K562 (cell line): ENCODE results near the gene CNIH3. TPM values are rescaled to one million over a fixed set of nuclear protein-coding genes. Genes with fewer than 3 reads are reported as not detected.
"Not testable (repeated sequence)": the region's sequence is repeated elsewhere in the genome, so short reads cannot be mapped to it uniquely, and the experiment has no call there.

Source experiments
- ATAC-seq: fragments of 200-7000 bp; cut with Tn5 transposase; 3 replicates; pipeline ENCODE4 v1.9.1; 2020; ENCODE audit warnings: moderate library complexity
- BruUV-seq: library from RNA; stranded (reverse); fragments of 400-500 nt; replicated peaks from 2 replicates; lab custom pipeline; 2021; lab: Mats Ljungman, UMichigan
- CTCF ChIA-PET: fragments of 300-600 bp; formaldehyde crosslinking; extraction: SDS; loops from one replicate; lab custom pipeline; 2021; ENCODE audit warnings: low intra/inter-chr PET ratio; lab: Yijun Ruan, JAX
- POLR2A ChIA-PET: fragments of 300-600, 350-650 bp; sonication (Branson Sonifier 250); formaldehyde crosslinking; extraction: SDS; loops from one replicate; lab custom pipeline; 2021; ENCODE audit warnings: antibody characterized with exemption, inconsistent platforms; lab: Yijun Ruan, JAX
- DNase-seq, 4 experiments: peaks; one replicate each; pipeline versions ENCODE4 v3.0.0 to v3.0.0-alpha.2; 2011 to 2018; ENCODE audit warnings: low spot score in 3 of 4, mixed read lengths in 3 of 4; ENCODE audit errors: extremely low read depth in 1 of 4
- FAIRE-seq: peaks from 2 replicates; lab custom pipeline; 2011; peaks lifted over from hg19 to GRCh38; lab: Jason Lieb, UNC
- H2AFZ ChIP-seq: 2 replicates; pipeline ENCODE4 v1.6.0; 2011; ENCODE audit warnings: low read depth, low read length, control low read depth, inconsistent platforms
- H3K27ac ChIP-seq: fragments of 200-600 bp; 3 replicates; pipeline ENCODE4 v1.8.0; 2011; ENCODE audit warnings: low read depth, mild to moderate bottlenecking, control low read depth, inconsistent platforms, low read length, moderate library complexity, mixed read lengths; ENCODE audit errors: extremely low read depth
- H3K27me3 ChIP-seq, 2 experiments: fragments of 300-600 bp in 1 of 2; 2 replicates in 1 of 2; 3 replicates in 1 of 2; pipeline versions ENCODE4 v1.6.0 to v1.8.0; 2011; ENCODE audit warnings: inconsistent platforms in 2 of 2, low read length in 2 of 2, mild to moderate bottlenecking in 1 of 2, mixed read lengths in 1 of 2, moderate library complexity in 1 of 2; ENCODE audit not compliant: control insufficient read depth in 2 of 2, insufficient read depth in 2 of 2
- H3K36me3 ChIP-seq: fragments of 300-600 bp; 3 replicates; pipeline ENCODE4 v1.8.0; 2011; ENCODE audit warnings: mild to moderate bottlenecking, low read length, inconsistent platforms; ENCODE audit not compliant: control insufficient read depth, insufficient read depth
- H3K4me1 ChIP-seq, 2 experiments: fragments of 200-600 bp in 1 of 2; replicated peaks in 1 of 2; 2 replicates in 1 of 2; 3 replicates in 1 of 2; pipeline versions ENCODE4 v1.5.1 to v1.8.0; 2011; ENCODE audit warnings: inconsistent platforms in 2 of 2, low read length in 2 of 2, mild to moderate bottlenecking in 1 of 2, mixed read lengths in 1 of 2, moderate library complexity in 1 of 2; ENCODE audit not compliant: control insufficient read depth in 2 of 2, insufficient read depth in 2 of 2
- H3K4me2 ChIP-seq: 2 replicates; pipeline ENCODE4 v1.6.1; 2011; ENCODE audit warnings: low read length, control low read depth, inconsistent platforms, mixed read lengths; ENCODE audit not compliant: insufficient read depth
- H3K4me3 ChIP-seq: fragments of 200-600 bp; sonication (generic), shearing (Covaris generic); 2 replicates; pipeline ENCODE4 v1.5.1; 2016; ENCODE audit warnings: control low read depth, inconsistent platforms
- H3K79me2 ChIP-seq: fragments of 200-600 bp; 3 replicates; pipeline ENCODE4 v1.8.0; 2011; ENCODE audit warnings: low read length, inconsistent platforms; ENCODE audit not compliant: control insufficient read depth, insufficient read depth
- H3K9ac ChIP-seq, 2 experiments: 2 replicates each; pipeline versions ENCODE4 v1.6.0 to v1.6.1; 2011; ENCODE audit warnings: low read depth in 2 of 2, low read length in 2 of 2, control low read depth in 1 of 2, inconsistent platforms in 1 of 2, mild to moderate bottlenecking in 1 of 2, mixed read lengths in 1 of 2; ENCODE audit not compliant: insufficient read depth in 1 of 2
- H3K9me1 ChIP-seq: one replicate; pipeline ENCODE4 v1.6.0; 2011; ENCODE audit warnings: inconsistent platforms, mild to moderate bottlenecking, low read length, moderate library complexity; ENCODE audit not compliant: control insufficient read depth, insufficient read depth
- H3K9me3 ChIP-seq: replicated peaks from 2 replicates; pipeline ENCODE4 v1.5.1; 2011; ENCODE audit warnings: low read depth, low read length, inconsistent platforms; ENCODE audit not compliant: control insufficient read depth, insufficient read depth
- H4K20me1 ChIP-seq: replicated peaks from 2 replicates; pipeline ENCODE4 v1.6.1; 2011; ENCODE audit warnings: low read length, inconsistent platforms, mixed read lengths; ENCODE audit not compliant: control insufficient read depth, insufficient read depth
- STAG1 ChIP-seq: sonication (generic); formaldehyde crosslinking; IDR thresholded peaks from 2 replicates; pipeline ENCODE4 v1.5.0; 2020; ENCODE audit warnings: missing genetic modification reagents, borderline replicate concordance
- ZNF24 ChIP-seq: fragments of 450-650 bp; IDR thresholded peaks from 2 replicates; pipeline ENCODE4 v1.6.1; 2016
- WGBS: fragments of 100-300 bp; shearing (Covaris generic); methylation state at CpG from one replicate; pipeline ENCODE4 v1.1.6; 2016; ENCODE audit warnings: low coverage, mixed read lengths; ENCODE audit not compliant: insufficient coverage; ENCODE audit errors: missing lambda C conversion rate; 5-methylcytosine and 5-hydroxymethylcytosine counted together
- in situ Hi-C: fragments of 300-500 bp; cut with MboI; formaldehyde crosslinking; loops from 4 replicates; pipeline ENCODE4 v1.15.0; 2018; ENCODE audit warnings: inconsistent platforms, mixed read lengths
- intact Hi-C: fragments of 100-400 bp; cut with micrococcal nuclease; formaldehyde crosslinking; loops from 2 replicates; pipeline ENCODE4 v1.14.2; 2022
- polyA plus RNA-seq, 8 experiments: library from polyadenylated mRNA; depleted of rRNA in 4 of 8; stranded (reverse) in 5 of 8; unstranded in 3 of 8; fragments of >200 nt; fragmentation: Nextera tagmentation in 2 of 8; fragmentation: Illumina TruSeq in 1 of 8; extraction: Ambion mirVana in 2 of 8; extraction: Trizol in 1 of 8; gene quantifications; 2 replicates each; pipeline versions ENCODE4 v1.2.1 to v1.2.3, GENCODE V29; 2011 to 2014; ENCODE audit warnings: inconsistent platforms in 1 of 8, missing spikeins in 1 of 8
- total RNA-seq, 7 experiments: library from RNA; depleted of rRNA in 6 of 7; stranded (reverse); fragments of >200 nt in 6 of 7; fragmentation: Illumina TruSeq in 2 of 7; extraction: Trizol in 2 of 7; gene quantifications; 2 replicates each; pipeline versions ENCODE4 v1.2.1 to v1.2.3, GENCODE V29; 2011 to 2021; ENCODE audit warnings: low replicate concordance in 1 of 7
- TF ChIP-seq, protein P1 (sequence below): fragments of 250-450 bp; sonication (Bioruptor Pico); IDR thresholded peaks from 2 replicates; pipeline ENCODE4 v1.5.1; 2021; ENCODE audit warnings: mild to moderate bottlenecking

Gene CNIH3
- total and polyA plus RNA-seq, 9 of the 15 experiments (the other 6 are each of a cell fraction or from before 2014, with no cell fraction given) = 0.14 to 1.8 (median 0.79) TPM

DNA sequence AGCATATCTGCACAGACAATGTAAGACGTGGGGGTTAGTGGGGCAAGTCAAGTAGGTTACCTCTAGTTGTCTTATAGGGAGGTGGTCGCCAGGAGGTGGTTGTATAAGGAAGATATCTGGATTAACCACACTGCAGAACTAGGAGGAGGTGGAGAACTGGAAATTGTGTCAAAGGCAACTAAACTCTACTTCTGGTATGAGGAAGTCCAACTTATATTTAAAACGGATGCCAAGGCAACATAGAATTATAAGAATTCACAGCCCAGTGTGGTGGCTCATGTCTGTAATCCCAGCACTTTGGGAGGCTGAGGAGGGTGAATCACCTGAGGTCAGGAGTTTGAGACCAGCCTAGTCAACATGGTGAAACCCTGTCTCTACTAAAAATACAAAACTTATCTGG lies 44.1 kb upstream of the CNIH3 start:
- H3K4me2 ChIP-seq, intact Hi-C loops, H3K9me1 ChIP-seq, CTCF ChIA-PET, H3K4me1 ChIP-seq, H3K27ac ChIP-seq, H4K20me1 ChIP-seq, in situ Hi-C loops, DNase-seq, H2AFZ ChIP-seq, H3K4me3 ChIP-seq, BruUV-seq, ATAC-seq, H3K79me2 ChIP-seq, H3K9ac ChIP-seq, FAIRE-seq, H3K36me3 ChIP-seq, POLR2A ChIA-PET, H3K9me3 ChIP-seq: not testable (repeated sequence)
- WGBS = 4% methylated on average over 3 of the region's 3 CpGs
- peaks cover 6 to 18% of the 10 kb centered on the region in 2 experiments; a peak in 3 of 5 replicates for H3K27me3 ChIP-seq

DNA sequence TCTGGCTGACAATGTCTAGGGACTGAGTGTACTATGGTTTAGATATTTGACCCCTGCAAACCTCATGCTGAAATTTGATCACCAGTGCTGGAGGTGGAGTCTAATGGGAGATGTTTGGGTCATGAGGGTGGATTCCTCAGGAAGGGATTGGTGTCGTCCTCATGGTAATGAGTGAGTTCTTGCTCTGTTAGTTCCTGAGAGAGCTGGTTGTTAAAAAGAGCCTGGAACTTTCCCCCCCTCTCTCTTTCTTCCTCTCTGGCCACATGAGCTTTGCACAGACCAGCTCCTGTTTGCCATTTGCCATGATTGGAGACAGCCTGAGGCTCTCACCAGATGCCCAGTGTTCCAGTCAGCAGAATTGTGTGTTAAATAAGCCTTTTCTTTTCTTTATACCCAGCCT lies 36.6 kb upstream of the CNIH3 start:
- in situ Hi-C loops (no loop called here), intact Hi-C loops (no loop called here)
- Histone ChIP-seq H3K9me1 (no peaks in the 10 kb centered on the region), H3K9ac (no peak overlapping the region), H3K4me1 (no peaks in the 10 kb centered on the region), H3K36me3 (no peaks in the 10 kb centered on the region), H2AFZ (no peak overlapping the region), H3K27ac (no peak overlapping the region), H3K27me3 (peaks cover 3 to 5% of the 10 kb centered on the region in 2 experiments; a peak in 3 of 5 replicates), H4K20me1 (no peaks in the 10 kb centered on the region), H3K4me3 (no peak overlapping the region), H3K9me3 (no peaks in the 10 kb centered on the region), H3K79me2 (no peaks in the 10 kb centered on the region), H3K4me2 (no peak overlapping the region)
- DNase-seq (no peak), FAIRE-seq (no peak), ATAC-seq (no peak)
- ChIA-PET CTCF (no interaction called here), POLR2A (no interaction called here)
- BruUV-seq = no TSS peak
- TF ChIP-seq, protein P1, sequence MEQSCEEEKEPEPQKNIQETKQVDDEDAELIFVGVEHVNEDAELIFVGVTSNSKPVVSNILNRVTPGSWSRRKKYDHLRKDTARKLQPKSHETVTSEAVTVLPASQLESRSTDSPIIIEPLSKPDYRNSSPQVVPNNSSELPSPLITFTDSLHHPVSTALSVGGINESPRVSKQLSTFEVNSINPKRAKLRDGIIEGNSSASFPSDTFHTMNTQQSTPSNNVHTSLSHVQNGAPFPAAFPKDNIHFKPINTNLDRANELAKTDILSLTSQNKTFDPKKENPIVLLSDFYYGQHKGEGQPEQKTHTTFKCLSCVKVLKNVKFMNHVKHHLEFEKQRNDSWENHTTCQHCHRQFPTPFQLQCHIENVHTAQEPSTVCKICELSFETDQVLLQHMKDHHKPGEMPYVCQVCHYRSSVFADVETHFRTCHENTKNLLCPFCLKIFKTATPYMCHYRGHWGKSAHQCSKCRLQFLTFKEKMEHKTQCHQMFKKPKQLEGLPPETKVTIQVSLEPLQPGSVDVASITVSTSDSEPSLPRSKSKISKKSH (CRISPR knock-in tag) = no peak
- TF ChIP-seq ZNF24 = no peak
- no peak for TF ChIP-seq STAG1 (CRISPR knock-in tag)
- WGBS = 0% methylated on average over 1 of the region's 1 CpG
